ENCODE measurements around the gene KLHL40.

KLHL40 gene

DNA sequence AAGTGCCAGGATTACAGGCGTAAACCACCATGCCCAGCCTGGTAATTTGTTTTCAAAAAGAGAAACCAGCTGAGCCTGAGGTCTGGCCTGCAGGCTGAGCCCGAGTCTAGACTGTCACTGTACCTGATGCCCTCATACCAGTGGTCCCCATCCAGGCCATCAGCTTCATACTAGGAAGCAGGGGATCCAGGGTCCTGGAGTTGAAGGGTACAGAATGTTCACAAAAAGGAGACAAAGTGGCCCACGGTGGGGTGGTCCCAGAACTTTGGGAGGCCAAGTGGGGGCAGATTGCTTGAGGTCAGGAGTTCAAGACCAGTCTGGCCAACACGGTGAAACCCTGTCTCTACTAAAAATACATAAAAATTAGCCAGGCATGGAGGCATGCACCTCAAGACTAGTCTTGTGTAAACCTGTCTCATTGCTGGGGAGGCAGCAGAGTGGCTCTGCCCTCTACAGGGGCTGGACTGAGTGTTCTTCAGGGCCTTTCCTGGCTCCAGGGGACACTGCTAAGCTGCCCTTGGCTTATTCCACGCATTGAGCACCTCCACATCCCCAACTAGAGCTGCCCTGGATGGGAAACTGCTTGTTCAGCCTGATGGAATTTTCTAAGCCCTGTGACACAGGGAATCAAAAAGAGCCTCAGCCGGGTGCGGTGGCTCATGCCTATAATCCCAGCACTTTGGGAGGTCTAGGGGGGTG is 25.1 kb downstream of the KLHL40 start:
- DNase-seq: no peak
- TF ChIP-seq, protein P1, sequence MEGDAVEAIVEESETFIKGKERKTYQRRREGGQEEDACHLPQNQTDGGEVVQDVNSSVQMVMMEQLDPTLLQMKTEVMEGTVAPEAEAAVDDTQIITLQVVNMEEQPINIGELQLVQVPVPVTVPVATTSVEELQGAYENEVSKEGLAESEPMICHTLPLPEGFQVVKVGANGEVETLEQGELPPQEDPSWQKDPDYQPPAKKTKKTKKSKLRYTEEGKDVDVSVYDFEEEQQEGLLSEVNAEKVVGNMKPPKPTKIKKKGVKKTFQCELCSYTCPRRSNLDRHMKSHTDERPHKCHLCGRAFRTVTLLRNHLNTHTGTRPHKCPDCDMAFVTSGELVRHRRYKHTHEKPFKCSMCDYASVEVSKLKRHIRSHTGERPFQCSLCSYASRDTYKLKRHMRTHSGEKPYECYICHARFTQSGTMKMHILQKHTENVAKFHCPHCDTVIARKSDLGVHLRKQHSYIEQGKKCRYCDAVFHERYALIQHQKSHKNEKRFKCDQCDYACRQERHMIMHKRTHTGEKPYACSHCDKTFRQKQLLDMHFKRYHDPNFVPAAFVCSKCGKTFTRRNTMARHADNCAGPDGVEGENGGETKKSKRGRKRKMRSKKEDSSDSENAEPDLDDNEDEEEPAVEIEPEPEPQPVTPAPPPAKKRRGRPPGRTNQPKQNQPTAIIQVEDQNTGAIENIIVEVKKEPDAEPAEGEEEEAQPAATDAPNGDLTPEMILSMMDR (IDR thresholded peaks at IDR 0.05; ENCODE audit: low read depth, low read length): no peak
- no peaks in the 10 kb centered on the region for H3K4me1 ChIP-seq
- no peaks in the 10 kb centered on the region for H3K36me3 ChIP-seq
- no peaks in the 10 kb centered on the region for H3K27me3 ChIP-seq
- H3K4me3 ChIP-seq (ENCODE audit: low read depth, low read length): no peak overlapping the region
- H3K9me3 ChIP-seq: no peaks in the 10 kb centered on the region

GRCh38 chr3:42711491-42712343 is 26.4 kb downstream of the KLHL40 start:
- Histone ChIP-seq H3K27me3 (no peaks in the 10 kb centered on the region), H3K9me3 (no peaks in the 10 kb centered on the region), H3K4me3 (ENCODE audit: low read depth, low read length) (no peak overlapping the region), H3K4me1 (no peaks in the 10 kb centered on the region), H3K36me3 (no peaks in the 10 kb centered on the region)
- no peak for DNase-seq
- TF ChIP-seq, protein P1 (IDR thresholded peaks at IDR 0.05; ENCODE audit: low read depth, low read length): no peak

DNA sequence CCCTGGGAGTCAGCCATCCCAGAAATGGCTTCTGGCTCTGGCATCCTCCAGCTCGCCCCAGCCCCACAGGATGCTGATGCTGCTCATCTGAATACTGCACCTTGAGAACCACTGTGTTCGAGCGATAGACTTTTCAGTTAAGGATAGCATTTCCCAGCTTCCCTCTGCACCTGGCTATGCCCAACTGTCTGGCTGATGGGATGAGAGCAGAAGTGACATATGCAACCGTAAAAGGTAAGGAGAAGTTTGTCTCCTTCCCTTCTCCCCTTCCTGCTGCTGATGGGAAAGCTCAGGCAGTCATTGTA is 27.0 kb downstream of the KLHL40 start:
- H3K4me1 ChIP-seq: no peaks in the 10 kb centered on the region
- no peak for DNase-seq
- H3K9me3 ChIP-seq: no peaks in the 10 kb centered on the region
- no peaks in the 10 kb centered on the region for H3K27me3 ChIP-seq
- no peaks in the 10 kb centered on the region for H3K36me3 ChIP-seq
- H3K4me3 ChIP-seq (ENCODE audit: low read depth, low read length): no peak overlapping the region
- TF ChIP-seq, protein P1 (IDR thresholded peaks at IDR 0.05; ENCODE audit: low read depth, low read length): no peak

DNA sequence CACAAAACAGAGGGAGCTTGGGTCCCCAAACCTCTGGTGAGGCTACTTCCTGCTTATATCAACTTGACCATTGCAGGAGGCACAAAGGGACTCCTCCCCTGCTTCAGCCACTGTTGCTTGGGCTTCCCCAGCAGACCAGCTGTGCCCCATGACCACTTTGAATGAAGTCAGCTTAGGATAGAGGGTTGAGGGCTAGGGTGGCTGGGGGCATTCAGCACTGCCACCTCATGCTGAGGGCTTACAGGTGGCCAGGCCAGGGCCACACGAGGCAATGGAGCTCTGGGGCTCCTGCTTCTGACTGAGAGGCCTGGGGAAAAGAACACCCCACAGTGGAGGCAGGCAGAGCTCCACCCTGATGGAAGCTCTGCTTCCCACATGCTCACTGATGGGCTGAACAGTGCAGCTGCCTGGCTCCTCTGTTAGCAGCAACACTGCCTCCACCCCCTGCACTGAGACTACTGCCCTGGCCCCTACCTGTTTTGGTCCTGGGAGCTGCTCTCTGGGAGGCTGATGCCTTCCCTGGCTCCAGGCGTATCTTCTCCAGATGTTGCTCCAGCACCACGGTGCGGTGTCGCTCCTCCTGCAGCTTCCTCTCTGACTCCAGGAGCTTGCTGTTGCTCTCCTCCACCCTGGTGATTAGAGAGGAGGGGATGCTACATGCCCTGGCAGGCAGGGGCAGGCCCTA is 27.5 kb downstream of the KLHL40 start:
- TF ChIP-seq, protein P1 (IDR thresholded peaks at IDR 0.05; ENCODE audit: low read depth, low read length): no peak
- H3K4me1 ChIP-seq: no peaks in the 10 kb centered on the region
- no peaks in the 10 kb centered on the region for H3K36me3 ChIP-seq
- no peak for DNase-seq
- no peaks in the 10 kb centered on the region for H3K27me3 ChIP-seq
- no peak overlapping the region for H3K4me3 ChIP-seq (ENCODE audit: low read depth, low read length)
- H3K9me3 ChIP-seq: no peaks in the 10 kb centered on the region

DNA sequence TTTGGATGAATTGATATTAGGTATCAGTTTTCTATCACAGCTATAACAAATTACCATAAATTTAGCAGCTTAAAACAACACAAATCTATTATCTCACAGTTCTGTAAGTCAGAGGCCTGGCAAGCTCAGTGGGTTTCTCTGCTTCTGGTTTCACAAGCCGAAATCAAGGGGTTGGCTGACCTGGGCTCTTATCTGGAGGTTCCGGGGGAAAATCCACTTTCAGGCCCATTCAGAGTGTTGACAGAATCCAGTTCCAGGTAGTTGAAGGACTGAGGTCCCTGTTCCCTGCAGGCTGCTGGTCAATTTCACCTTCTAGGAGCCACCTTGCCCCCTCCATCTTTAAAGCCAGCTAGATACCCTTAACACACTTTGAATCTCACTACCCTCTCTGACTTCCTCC is 28.4 kb downstream of the KLHL40 start:
- H3K4me3 ChIP-seq (ENCODE audit: low read depth, low read length): no peak overlapping the region
- no peaks in the 10 kb centered on the region for H3K36me3 ChIP-seq
- no peaks in the 10 kb centered on the region for H3K4me1 ChIP-seq
- DNase-seq: no peak
- H3K9me3 ChIP-seq: no peaks in the 10 kb centered on the region
- TF ChIP-seq, protein P1 (IDR thresholded peaks at IDR 0.05; ENCODE audit: low read depth, low read length): no peak
- H3K27me3 ChIP-seq: no peaks in the 10 kb centered on the region
